ENCODE data around the gene GIGYF1.
"Not testable (repeated sequence)": the region's sequence is repeated elsewhere in the genome, so short reads cannot be mapped to it uniquely, and the experiment has no call there.

The GIGYF1 gene, protein sequence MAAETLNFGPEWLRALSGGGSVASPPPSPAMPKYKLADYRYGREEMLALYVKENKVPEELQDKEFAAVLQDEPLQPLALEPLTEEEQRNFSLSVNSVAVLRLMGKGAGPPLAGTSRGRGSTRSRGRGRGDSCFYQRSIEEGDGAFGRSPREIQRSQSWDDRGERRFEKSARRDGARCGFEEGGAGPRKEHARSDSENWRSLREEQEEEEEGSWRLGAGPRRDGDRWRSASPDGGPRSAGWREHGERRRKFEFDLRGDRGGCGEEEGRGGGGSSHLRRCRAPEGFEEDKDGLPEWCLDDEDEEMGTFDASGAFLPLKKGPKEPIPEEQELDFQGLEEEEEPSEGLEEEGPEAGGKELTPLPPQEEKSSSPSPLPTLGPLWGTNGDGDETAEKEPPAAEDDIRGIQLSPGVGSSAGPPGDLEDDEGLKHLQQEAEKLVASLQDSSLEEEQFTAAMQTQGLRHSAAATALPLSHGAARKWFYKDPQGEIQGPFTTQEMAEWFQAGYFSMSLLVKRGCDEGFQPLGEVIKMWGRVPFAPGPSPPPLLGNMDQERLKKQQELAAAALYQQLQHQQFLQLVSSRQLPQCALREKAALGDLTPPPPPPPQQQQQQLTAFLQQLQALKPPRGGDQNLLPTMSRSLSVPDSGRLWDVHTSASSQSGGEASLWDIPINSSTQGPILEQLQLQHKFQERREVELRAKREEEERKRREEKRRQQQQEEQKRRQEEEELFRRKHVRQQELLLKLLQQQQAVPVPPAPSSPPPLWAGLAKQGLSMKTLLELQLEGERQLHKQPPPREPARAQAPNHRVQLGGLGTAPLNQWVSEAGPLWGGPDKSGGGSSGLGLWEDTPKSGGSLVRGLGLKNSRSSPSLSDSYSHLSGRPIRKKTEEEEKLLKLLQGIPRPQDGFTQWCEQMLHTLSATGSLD (N-terminal part only)

DNA sequence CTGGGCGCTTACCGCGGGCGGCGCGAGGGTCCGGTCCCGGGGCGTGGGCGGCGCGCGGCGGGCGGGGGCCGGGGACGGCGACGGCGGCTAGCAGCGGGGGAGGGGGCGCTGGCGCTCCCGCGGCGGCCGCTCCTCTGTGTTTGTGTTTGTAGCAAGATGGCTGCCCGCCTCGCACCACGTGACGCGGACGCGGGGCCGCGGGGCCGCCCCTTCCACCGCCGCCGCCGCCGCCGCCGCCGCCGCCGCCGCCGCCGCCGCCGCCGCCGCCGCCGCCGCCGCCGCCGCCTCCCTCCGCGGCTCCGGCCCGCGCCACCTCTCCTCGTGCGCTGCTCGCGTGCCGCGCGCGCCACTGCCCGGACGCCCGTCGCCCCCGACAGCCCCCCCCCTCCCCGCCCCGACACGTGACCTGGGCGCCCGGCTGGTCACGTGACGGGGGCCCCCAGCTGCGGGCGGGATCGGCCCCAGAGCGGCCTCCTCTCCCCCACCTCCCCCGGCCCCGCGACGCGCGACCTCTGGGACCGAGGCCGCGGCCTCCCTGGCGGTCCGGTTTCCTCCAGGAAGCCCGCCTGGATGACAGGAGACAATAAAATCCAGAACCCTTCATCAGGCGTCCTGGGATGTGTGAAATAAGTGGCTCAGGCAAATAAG lies at the start of gene GIGYF1:
Gene GIGYF1 (minus strand): TSS at position 153 of the 648 bp plus-strand sequence. CDS start 6,012 bp downstream, outside the sequence.
- FAIRE-seq: no peak

- FAIRE-seq: no peak
Measured at GRCh38 chr7:100739934-100740333, 45.9 kb upstream of the GIGYF1 start.

DNA sequence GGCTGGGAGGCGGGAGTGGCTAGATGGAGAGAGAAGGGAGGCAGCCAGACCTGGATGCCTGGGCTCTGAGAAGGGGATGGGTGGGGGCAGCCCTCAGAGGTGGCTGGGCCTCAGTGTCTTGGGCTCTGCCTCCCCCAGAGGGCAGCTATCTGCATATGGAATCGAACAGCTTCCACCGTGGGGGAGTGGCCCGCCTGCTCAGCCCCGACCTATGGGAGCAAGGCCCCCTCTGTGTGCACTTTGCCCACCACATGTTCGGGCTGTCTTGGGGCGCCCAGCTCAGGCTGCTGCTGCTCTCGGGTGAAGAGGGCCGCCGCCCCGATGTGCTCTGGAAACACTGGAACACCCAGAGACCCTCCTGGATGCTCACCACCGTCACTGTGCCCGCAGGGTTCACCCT lies 42.6 kb upstream of the GIGYF1 start:
- no peak for FAIRE-seq

DNA sequence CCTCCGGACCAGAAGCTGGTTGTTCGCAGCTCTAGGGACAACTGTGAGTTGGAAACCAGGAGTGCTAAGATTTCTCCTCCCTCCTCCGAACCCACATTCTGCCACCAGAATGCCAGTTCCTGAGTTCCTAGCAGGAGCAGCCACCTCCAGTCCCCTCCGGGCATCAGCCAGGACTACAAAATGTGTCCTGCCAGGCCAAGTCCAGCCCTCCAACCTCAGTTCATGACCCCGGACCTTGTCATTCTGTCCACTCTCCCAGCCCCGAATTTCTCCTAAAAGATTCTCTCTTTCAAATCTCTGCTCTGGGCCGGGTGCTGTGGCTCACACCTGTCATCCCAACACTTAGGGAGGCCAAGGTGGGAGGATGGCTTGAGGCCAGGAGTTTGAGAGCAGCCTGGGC lies 41.7 kb upstream of the GIGYF1 start:
- FAIRE-seq: no peak

DNA sequence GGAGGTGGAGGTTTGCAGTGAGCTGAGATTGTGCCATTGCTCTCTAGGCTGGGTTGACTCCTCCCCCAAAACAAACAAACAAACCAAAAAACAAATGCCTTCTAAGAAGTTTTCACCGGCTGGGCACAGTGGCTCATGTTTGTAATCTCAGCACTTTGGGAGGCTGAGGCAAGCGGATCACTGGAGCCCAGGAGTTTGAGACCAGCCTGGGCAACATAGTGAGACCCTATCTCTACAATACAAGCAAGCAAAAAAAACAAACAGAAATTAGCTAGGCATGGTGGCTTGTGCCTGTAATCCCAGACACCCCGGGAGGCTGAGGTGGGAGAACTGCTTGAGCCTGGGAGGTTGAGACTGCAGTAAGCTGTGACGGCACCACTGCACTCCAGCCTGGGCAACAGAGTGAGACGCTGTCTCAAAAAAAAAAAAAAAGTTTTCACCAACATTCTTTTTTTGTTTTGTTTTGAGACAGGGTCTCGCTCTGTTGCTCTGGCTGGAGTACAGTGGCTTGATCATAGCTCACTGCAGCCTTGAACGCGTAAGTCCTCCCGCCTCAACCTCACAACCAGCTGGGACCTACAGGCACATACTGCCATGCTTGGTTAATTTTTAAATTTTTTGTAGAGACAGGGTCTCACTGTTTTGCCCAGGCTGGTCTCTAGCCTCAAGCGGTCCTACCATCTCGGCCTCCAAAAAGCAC lies 38.0 kb upstream of the GIGYF1 start:
- FAIRE-seq: no peak

- no peak for FAIRE-seq
Measured at GRCh38 chr7:100730136-100730800, 36.2 kb upstream of the GIGYF1 start.

- no peak for FAIRE-seq
Measured at GRCh38 chr7:100728196-100728595, 34.1 kb upstream of the GIGYF1 start.

- no peak for FAIRE-seq
Measured at GRCh38 chr7:100726996-100727761, 33.1 kb upstream of the GIGYF1 start.

- not testable (repeated sequence) for FAIRE-seq
Measured at GRCh38 chr7:100724364-100724763, 30.3 kb upstream of the GIGYF1 start.

- FAIRE-seq: no peak
Measured at GRCh38 chr7:100723732-100724275, 29.8 kb upstream of the GIGYF1 start.

DNA sequence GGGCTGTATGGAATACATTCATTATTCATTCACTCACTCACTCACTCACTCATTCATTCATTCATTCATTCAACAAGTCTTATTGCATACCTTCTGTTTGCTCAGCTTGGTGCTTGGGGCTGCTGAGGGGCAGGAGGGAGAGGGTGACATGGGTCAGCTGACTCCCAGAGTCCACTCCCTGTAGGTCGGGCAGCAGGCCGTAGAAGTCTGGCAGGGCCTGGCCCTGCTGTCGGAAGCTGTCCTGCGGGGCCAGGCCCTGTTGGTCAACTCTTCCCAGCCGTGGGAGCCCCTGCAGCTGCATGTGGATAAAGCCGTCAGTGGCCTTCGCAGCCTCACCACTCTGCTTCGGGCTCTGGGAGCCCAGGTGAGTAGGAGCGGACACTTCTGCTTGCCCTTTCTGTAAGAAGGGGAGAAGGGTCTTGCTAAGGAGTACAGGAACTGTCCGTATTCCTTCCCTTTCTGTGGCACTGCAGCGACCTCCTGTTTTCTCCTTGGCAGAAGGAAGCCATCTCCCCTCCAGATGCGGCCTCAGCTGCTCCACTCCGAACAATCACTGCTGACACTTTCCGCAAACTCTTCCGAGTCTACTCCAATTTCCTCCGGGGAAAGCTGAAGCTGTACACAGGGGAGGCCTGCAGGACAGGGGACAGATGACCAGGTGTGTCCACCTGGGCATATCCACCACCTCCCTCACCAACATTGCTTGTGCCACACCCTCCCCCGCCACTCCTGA lies 28.6 kb upstream of the GIGYF1 start:
- FAIRE-seq: no peak

- no peak for FAIRE-seq
Measured at GRCh38 chr7:100721505-100721812, 27.4 kb upstream of the GIGYF1 start.

GRCh38 chr7:100720671-100721504 lies 26.8 kb upstream of the GIGYF1 start:
- no peak for FAIRE-seq

DNA sequence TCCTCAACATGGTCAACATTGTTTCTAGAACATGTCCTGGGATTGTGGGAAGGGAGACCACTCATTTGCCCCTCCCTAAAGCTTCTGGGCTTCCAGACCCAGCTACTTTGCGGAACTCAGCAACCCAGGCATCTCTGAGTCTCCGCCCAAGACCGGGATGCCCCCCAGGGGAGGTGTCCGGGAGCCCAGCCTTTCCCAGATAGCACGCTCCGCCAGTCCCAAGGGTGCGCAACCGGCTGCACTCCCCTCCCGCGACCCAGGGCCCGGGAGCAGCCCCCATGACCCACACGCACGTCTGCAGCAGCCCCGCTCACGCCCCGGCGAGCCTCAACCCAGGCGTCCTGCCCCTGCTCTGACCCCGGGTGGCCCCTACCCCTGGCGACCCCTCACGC lies 26.2 kb upstream of the GIGYF1 start, which contains the start of gene EPO:
Gene EPO (plus strand): TSS at position 190 of the 392 bp plus-strand sequence. CDS start 513 bp downstream, outside the sequence.
- FAIRE-seq: no peak

DNA sequence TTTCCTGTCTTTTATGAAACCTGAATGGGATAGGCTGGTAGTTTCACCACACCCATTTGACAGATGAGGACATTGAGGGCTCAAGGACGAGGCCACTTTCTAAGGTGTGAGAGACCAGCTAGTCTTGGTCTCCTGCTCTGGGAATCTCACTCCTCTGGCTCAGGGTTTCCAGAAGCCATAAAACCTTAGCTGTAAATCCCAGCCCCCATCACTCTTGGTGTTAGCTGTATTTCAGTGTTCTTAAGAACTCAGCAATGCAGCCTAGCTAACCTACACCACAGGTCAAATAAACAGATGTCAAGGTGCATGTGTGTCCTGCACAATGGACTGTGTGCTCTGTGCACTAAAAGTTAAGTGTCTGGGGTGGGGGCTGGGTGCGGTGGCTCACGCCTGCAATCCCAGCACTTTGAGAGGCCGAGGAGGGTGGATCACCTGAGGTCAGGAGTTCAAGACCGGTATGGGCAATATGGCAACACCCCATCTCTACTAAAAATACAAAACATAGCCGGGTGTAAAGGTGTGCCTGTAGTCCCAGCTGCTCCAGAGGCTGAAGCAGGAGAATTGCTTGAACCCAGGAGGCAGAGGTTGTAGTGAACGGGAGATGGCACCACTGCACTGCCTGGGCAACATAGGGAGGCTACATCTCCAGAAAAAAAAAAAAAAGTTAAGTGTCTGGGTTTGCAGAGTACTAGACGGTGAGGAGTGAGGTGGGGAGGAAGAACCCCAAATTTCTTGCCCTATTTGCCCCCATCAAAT lies 25.7 kb upstream of the GIGYF1 start:
- no peak for FAIRE-seq

DNA sequence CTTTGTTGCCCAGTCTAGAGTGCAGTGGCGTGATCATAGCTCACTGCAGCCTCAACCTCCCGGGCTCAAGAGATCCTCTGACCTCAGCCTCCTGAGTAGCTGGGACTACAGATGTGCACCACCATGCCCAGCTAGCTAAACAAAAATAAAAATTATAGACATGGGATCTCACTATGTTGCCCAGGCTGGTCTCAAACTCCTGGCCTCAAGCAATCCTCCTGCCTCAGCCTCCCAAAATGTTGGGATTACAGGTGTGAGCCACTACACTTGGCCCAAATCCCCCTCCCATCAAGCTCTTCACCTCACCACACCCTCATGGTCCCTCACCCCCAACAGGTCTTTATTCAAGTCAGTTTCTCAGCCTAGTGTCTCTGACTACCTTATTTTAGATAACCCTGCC lies 23.0 kb upstream of the GIGYF1 start:
- FAIRE-seq: not testable (repeated sequence)

DNA sequence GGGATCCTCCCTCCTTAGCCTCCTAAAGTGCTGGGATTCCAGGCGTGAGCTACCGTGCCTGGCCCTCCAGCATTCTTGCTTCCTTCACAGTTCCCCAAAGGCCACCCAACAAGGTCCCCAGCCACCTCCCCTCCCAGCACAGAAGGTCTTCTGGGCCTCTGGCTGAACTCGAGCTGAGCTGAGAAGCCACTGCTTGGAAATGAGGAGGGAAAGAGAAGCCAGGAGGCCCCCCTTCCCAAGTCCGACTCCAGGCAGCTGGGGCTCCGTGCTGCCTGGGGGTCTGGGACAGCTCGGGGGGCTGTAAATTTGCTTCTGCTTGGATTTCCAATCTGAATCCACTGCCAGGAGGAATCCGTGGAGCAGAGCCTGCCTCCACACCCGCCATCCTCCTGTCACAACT lies 20.7 kb upstream of the GIGYF1 start:
- FAIRE-seq: no peak

- FAIRE-seq: no peak
Measured at GRCh38 chr7:100711369-100711768, 17.3 kb upstream of the GIGYF1 start.

- no peak for FAIRE-seq
Measured at GRCh38 chr7:100710452-100710851, 16.4 kb upstream of the GIGYF1 start.
